HG03280 (cell line): ENCODE measurements around the gene PCSK2.
A peak's percentile ranks its signal among the peaks of the same experiment; 100 is the strongest.

Experiments used
- ATAC-seq: cut with Tn5 transposase; IDR thresholded peaks from one replicate; pipeline ENCODE4 v1.9.1; 2021; ENCODE audit warnings: mild to moderate bottlenecking, moderate library complexity; ENCODE audit not compliant: unreplicated experiment

Gene PCSK2

DNA sequence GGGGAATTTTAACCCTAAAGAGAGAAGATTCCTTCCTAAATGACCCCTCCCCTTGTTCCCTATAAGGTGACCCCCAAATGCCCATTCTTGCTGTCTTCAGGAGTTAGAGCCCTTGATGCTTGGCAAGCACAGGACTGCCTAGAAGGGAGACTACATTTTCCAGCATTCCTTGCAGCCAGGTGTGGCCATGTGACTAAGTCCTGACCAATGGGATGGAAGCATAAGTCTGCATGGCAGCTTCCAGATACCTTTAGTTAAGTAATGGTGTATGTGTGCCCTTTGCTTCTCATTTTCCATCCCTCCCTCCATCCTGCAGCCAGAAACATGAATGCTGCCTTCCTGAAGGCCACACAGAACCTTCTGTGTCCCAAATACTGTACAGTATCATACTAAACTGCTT, 298.8 kb downstream of the PCSK2 start:
- ATAC-seq: no peak

DNA sequence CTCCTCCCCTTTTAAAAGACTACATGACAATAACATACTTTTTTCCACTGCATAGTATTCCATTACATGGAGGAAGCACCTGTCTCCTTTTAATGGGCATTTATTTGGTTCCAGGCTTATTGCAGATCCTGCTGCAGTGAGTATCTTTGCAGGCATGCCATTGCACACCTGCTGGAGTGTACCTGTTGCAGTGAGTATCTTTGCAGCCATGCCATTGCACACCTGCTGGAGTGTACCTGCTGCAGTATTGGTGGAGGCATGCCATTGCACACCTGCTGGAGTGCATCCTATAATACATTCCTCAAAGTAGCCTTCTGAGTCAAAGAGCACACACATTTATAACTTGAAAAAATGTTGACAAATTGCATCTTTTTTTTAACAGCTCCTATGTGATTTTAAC, 302.7 kb downstream of the PCSK2 start:
- ATAC-seq: no peak

DNA sequence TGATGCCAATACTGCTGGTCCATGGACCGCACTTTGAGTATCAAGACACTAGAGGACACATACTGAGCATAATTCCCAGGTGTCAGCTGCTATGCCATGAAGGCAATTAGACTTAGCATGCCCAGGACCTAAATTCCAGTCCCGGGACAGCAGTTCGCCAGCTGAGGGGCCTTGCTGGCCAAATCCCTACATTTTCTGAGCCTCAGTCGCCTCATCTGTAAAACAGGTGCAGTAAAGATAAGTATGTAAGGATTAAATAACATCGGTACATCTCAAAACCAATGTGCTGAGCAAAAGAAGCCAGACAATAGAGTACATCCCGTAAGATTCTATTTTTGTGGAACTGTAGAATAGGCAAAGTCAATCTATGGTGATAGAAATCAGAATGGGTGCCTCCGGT, 303.3 kb downstream of the PCSK2 start:
- no peak for ATAC-seq

DNA sequence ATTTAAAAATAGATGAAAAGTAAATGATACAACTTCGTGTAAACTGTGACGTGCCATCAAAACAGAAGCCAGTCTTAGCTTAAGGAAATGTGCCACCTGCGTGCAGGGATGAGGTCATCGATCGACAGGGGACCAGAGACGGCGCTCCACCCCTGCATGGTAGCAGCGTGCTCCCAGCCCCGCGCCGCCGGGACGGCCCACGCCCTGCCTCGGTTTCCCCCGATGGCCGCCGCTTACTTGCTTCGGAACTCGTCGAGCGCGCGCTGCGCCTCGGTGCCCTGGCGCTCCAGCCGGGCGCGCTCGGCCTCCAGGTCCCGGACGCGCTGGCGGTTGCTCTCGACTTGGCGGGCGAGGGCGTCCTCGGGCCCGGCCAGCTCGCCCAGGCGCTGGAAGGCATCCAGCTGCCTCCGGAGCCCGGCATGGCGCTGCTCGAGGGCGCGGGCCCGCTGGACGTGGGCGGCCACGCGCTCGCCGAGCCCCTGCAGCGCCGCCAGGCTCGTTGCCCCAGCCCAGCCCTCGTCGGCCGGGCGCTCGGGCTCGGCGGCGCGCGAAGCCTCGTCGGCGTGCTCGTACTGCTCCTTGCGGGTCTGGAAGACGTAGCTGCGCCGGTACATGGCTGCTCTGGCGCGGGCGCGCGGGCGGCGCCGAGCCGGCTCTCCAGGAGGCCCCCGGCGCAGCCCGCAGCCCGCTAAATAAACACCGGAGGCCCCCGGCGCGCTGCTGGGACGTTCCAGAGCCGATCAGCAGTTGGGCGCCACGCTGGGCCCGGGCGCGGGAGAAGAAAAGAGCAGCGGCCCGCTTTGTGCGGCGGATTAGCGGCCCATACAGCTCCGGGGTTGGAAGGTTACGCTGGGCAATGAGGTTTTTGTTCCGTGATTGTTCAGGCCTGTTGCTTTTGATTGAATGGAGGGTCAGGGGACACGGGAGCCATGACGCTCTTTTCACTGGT, 304.1 kb downstream of the PCSK2 start, which contains the start of gene BFSP1:
BFSP1 (minus strand) TSS at position 664 of the 949 bp plus-strand sequence; CDS start at position 614, 50 bp downstream.
- ATAC-seq: peak; percentile 55

DNA sequence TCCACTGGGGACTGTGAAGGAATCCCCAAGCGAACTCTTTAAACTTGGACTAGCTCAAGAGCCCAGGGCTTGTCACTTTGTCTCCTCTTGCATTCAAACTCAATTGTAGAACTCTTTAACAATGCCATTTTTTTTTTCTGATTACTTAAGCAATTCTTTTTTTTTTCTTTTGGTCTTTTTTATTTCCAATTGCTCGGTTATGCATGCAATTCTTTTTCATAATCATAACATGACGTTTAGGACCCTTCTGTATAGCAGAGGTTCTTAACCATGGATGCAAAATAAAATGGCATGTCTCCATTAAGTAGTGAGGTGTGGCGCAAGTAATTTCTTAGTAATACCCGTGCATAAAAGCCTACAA, 304.8 kb downstream of the PCSK2 start:
- no peak for ATAC-seq

DNA sequence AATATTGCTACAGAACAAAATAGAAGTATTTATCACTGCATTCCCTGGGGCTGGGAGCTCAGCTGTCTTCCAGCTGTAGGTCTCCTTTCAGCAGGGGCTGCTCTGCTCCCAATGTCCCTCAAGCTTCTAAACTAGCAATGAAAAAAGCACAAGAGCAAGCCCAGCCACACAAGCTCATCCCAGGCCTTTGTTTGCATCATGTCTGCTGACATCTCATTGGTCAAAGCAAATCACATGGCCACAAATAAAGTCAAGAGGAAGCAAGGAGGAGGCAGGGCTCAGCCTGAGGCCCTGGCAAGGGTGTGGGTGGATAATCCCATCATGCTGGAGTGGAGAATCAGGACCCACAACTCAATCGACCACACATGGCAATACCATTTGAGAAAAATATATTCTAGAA, 306.6 kb downstream of the PCSK2 start:
- ATAC-seq: no peak

DNA sequence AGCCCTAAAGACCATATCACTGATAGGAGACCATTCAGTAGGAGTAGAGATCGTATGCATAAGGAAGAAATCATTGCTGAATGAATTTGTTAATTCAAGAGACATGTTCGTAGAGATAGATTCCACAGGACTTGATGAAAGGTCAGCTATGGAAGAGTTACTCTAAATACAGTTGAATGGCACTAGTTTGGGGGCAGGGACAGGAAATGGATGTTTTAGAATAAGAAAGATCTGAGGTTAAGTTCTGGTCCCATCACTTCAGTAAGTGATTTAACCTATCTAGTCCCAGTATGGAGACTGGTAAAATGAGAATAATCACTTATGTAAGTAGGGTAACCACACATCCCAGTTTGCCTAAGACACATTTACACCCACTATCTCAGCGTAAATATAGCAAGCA, 307.2 kb downstream of the PCSK2 start:
- ATAC-seq: no peak
